HPDE6-E6E7 (cell line): Measurements from ENCODE around the gene ACTL10.
"Not testable (repeated sequence)": the region's sequence is repeated elsewhere in the genome, so short reads cannot be mapped to it uniquely, and the experiment has no call there.

Source experiments
- DNase-seq: peaks from one replicate; pipeline ENCODE4 v3.0.0; 2011; ENCODE audit warnings: missing footprints; ENCODE audit errors: extremely low spot score

Gene ACTL10

DNA sequence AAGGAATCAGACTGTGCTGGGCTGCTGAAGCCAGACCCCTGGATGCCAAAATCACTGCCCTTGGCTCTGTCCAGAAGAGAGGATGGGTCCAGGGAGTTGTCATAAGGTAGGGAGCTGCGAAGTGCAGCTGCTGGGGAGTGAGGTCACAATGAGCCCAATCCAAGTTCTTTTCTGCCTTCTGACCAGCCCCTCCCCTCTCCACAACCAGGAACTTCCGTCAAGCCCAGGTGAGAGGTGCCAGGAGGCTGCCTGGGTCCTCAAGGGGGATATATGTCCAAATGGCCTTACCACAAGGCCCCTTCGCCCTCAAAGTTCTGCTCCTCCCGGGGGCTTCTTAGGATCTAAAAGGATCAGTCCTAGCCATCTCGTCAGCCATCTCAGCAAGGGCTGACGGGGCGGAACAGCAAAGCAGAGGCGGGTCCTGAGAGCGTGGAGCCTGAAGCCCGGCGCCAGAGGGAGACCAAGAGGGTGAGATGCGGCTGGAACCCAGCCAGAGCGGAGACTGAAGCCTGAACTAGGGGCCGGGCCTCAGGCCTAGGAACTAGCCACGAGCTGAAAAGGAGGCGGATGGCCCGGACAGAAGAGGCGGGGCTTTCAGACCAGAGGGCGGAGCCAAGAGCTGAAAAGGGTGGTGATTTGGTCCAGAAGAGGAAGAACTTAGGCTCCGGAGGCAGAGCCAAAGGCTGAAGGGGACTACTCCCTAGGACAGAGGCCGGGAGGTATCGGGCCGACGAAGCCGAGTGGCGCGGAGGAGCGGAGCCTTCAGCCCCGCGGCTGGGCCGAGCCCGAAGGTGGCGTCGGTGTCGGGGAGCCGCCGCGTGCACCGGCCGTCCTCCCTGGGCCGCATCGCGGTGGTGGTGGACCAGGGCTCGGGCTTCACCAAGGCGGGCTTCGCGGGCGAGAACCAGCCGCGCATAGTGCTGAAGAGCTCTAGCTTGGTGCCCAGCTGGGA is at the start of gene ACTL10:
ACTL10 (plus strand) TSS at position 651 of the 952 bp plus-strand sequence. CDS start 555 bp downstream, outside the sequence.
- peak; percentile 99 for DNase-seq

DNA sequence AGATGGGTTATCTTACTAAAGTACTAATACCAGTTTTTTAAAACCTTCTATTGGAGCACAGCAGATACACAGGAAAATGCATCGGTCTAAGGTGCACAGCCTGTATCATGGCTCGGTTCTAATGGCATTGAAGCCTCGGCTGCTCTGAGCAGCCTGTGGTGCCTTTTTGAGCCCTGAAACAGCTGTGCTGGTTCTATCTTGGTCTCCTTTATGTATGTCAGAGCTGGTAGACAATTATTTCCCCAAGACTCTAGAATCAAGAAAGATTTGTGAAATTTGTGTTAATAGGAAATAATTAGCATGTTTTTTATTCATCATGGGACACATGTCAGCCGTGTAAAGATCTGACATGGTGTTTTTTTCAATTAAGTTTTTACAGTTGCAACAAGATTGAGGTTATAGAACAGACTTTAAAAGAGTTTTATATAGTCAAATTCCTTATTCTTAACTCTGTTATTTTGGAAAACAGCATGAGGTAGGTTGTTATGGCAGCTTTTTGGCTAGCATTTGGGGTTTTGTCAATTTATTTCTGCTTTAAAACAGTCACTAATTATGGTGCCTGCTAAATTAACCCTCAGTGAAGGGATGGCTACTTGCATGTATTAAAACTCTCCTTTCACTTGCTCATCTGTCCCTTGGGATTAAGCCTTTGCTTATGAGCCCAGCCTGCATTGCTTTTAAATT is 44.9 kb upstream of the ACTL10 start:
- no peak for DNase-seq

- DNase-seq: no peak
These were observed 43.9 kb upstream of the ACTL10 start for GRCh38 chr20:33622705-33623365.

DNA sequence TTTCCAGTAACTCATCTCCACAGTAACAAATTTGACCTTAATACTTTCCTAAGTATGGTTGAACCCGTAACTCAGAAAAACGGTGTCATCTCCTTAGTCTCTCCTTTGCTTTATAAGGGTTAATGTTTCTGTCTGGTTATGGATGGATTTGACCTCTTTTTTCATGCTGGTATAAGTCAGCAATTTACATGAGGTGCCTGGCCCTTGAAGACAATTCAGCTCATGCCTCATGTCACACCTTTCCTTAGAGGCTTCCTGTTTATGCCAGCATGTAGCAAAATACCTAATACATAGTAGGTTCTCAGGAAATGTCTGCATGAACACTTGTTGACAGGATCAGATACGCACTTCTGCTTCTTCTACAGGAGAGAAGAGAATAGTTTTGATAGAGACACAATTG is 42.3 kb upstream of the ACTL10 start:
- DNase-seq: no peak

GRCh38 chr20:33626190-33626589 is 40.6 kb upstream of the ACTL10 start:
- DNase-seq: no peak

- no peak for DNase-seq
These were observed 39.0 kb upstream of the ACTL10 start for GRCh38 chr20:33627577-33628216.

DNA sequence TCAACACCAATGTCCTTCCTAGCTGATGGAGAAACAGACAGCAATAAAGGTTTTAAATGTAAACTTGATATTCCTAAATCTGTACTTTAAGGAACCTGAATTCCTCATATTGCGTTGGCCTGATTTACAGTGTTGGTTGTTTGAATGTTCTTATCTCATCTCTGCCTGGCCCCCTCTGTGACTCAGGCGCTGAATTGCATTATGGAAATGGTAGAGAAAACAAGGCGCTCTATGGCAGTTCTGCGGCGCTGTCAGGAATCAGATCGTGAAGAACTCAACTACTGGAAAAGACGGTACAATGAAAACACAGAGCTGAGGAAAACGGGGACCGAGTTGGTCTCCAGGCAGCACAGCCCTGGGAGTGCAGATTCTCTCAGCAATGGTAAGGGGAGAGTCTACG is 37.2 kb upstream of the ACTL10 start:
- DNase-seq: no peak

GRCh38 chr20:33629979-33630378 is 36.8 kb upstream of the ACTL10 start:
- no peak for DNase-seq

DNA sequence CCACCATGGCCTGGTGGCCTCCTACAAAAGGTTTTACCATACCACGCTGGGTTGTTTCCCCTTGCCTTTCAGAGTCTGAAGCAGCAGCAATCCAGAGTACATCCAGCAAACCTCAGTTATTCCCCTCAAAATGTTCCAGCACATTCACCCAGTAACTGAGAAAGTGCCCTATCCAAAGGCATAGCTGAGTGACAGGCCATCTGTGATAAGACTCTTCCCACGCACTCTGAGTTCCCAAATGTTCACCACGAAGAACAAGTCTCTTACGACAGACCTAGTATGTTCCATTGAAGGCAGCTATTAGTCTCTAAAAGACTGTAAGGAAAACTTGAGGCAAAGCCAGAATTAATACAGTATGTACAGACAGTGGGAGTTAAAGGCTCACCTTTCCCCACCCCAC is 36.2 kb upstream of the ACTL10 start:
- no peak for DNase-seq

DNA sequence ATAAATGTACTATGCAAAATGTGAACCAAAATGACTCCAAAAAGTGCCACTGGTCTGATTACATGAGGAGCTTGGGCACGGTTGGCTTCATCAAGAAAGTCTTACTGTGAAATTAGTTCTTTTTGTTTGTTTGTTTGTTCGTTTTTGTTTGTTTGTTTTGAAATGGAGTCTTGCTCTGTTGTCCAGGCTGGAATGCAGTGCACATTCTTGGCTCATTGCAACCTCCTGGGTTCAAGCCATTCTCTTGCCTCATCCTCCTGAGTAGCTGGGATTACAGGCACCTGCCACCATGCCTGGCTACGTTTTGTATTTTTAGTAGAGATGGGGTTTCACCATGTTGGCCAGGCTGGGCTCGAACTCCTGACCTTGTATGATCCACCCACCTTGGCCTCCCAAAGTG is 34.8 kb upstream of the ACTL10 start:
- not testable (repeated sequence) for DNase-seq

DNA sequence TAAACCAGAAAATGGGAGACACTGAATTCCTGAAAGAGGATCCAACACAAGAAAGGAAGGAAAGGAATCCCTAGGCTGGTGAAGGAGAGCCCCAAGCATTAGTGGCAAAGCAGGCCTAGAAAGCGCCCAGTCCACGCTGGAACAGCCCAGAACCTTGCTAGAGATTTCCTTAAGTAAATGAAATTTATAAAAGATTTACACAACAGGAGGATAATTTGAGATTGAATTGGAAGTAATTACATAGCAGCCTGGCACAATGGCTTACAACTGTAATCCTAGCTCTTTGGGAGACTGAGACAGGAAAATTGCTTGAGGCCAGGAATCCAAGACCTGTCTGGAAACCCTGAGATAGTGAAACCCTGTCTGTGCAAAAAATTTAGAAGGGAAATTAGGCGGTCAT is 31.4 kb upstream of the ACTL10 start:
- no peak for DNase-seq

DNA sequence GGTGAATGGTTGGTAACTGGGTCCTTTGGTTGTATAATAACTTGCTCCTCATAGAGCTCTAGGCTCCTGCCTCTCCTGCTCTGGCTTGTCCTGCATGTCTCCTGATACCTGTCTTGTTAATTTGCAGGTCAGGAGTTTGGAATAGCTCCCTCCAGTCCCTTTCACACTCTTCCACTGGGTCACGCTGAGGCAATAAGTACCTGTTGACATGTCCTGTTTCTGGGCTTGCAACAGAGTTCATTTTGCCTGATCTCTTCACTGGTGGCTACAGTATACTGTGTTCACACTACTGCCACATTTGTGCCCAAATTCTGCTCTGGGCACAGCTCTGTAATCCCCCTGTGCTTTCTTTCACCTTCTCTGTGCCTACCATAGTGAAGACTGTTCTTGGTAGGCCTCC is 30.0 kb upstream of the ACTL10 start:
- no peak for DNase-seq

DNA sequence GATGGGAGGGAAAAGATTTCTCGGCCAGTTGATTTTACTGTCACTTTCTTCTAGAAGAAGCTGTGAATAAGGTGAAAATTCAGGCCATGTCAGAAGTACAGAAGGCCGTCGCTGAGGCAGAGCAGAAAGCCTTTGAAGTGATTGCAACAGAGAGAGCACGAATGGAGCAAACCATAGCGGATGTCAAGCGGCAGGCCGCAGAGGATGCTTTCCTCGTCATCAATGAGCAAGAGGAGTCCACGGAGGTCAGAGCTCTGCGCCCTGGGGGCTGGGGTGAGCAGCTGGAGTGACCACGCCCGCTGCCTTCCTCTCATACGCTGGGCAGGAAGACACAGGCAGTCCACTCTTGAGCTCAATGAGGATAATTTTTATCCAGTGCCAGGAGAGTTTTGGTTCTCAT is 26.5 kb upstream of the ACTL10 start:
- DNase-seq: no peak

DNA sequence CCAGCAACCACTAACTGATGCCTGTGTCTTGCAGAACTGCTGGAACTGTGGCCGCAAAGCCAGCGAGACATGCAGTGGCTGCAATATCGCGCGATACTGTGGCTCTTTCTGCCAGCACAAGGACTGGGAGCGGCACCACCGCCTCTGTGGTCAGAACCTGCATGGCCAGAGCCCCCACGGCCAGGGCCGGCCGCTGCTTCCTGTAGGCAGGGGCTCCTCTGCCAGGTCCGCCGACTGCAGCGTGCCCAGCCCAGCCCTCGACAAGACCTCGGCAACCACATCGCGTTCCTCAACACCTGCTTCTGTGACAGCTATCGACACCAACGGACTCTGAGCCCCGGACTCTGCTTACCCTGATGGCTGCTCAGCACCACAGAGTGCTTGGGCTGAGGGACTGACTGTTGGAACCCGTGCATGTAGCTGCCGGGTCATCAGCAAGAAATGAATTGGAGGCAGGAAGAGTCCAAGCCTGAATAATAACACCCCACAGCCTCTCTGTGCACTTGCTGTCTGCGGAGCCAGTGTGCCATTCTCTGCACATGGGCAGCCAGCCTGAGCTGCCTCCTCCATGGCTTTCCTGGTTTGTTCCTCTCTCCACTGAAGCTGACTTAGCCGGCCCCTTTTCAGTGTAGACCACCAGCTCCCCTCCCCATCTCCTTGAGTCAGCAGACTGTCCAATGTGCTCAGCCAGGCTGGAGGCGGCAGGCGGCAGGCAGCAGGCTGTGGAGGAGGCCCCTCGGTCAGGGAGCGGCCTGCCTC is 22.3 kb upstream of the ACTL10 start:
- DNase-seq: no peak

GRCh38 chr20:33645072-33645358 is 21.7 kb upstream of the ACTL10 start:
- no peak for DNase-seq

DNA sequence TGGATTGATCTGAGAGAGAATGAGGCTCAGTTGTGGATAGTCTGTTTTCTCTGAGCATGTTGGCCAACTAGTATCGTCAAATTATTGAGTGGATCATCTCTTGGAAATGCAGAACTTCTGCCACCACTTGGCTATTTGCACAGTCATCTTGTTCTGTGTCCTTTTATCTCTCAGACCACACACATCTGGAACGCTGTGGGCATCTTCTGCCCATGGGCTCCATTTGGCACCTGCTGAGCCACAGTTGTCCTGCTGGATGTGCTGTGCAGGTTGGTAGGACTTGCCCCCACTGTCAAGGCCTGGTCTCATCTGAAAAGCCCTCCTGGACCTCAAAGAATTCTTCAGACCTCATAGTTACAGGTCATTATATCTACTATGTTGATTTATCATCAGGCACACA is 21.3 kb upstream of the ACTL10 start:
- DNase-seq: no peak

DNA sequence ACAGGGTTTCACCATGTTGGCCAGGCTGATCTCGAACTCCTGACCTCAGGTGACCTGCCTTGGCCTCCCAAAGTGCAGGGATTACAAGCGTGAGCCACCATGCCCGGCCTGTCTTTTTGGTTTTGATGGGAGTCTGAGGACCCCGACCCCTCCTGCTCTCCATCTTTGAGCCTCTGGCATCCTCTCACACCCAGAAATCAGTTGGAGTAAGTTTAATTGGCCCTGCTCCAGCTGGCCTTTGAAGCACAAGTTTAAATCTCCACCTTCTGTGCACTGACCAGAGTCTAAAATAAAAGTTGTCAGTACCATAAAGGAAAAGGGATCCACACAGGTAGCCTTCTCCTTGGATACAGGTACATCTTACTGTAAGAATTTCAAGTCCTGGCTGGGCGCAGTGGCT is 20.6 kb upstream of the ACTL10 start:
- DNase-seq: no peak

DNA sequence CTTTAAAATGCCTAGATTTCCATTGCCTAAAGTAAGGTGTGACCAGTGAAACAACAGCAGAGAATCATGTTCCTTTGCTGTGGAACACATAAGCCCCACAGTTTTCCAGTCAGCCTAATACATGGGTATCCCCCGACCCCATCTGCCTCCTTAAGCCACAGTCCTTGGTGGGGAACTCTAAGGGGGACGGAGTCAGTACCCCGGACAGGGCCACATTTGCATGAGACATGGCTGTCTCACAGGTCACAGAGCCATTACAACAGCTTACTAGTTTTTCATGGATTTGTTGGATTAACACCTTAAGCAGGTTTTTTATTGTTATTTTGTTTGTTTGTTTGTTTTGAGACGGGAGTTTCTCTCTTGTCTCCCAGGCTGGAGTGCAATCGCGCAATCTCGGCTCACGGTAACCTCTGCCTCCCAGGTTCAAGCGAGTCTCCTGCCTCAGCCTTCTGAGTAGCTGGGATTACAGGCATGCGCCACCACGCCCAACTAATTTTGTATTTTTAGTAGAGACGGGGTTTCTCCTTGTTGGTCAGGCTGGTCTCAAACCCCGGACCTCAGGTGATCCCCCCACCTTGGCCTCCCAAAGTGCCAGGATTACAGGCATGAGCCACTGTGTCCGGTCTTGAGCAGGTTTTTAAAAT is 19.7 kb upstream of the ACTL10 start:
- not testable (repeated sequence) for DNase-seq

DNA sequence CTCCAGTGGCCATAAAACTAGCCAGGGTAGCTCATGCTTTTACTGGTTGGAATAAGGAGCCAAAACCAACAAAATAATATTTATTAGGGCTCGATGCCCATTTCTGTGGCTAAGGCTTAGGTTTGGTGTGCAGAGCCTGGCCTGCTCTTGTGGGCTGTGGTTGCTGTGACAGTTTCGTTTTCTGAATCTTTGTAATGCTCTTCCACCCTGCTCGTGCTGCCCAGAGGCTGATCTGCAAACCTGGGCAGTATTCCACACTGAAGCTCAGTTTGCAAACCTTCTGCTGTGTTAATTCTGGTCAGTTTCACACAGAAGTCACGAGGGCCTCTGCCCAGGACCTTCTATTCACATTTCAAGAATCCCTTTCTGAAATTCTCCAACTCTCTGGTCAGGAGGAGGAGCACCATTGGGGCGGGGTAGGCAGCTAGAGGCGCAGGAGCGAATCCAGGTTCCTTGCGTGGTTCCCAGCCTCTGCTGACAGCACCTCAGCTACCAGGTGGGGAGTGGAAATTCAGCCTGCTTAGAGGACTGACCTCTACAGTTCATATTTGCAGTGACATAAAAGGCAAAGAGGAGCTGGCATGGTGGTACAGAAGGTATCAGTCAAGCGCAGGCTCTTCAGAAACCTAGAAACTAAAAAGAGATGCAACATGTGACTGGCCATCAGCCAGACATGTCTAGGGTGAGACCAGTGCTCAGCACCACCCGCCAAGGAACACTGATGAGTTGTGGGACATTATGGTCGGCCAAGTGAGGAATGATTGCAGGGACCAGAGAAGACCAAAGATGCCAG is 18.9 kb upstream of the ACTL10 start:
- DNase-seq: no peak

DNA sequence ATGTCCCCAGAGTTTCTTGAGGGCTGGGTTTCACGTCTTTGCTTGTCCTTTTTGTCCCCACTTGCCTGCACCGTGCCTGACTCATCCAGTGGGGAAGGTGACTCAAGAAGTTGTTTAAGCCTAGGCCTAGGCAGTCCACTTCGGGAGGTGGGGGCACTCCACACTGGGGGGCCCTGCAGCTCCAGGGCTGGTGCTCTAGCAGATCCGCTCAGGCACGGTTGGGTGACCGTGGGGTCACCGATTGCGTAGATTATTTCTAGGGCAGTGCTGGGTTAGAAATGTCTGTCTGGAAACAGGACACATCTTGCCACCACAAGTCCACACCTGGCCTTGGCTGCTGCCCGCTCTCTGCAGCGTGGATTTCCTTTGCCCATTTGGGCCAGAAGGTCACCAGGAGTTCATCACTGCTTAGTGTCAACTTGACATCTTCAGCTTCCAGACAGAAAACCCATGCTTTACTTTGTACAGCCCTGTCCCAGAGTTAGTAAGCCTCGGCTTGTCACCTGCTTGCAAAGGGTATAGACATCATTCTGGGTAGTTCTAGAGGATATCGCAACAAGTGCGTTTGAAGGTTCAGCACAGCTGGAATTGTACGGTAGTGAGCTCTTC is 18.2 kb upstream of the ACTL10 start:
- peak; percentile 64 for DNase-seq
